AG09309 (cell line): ENCODE measurements around the gene CHRM4.

Experiments used
- DNase-seq: peaks from one replicate; pipeline ENCODE4 v3.0.0-alpha.2; 2010; ENCODE audit warnings: low read depth
- H3K4me3 ChIP-seq: 2 replicates; pipeline ENCODE4 v1.5.1; 2011; ENCODE audit warnings: mild to moderate bottlenecking, low read depth, low read length, moderate library complexity; ENCODE audit not compliant: control insufficient read depth
- CTCF ChIP-seq: IDR thresholded peaks from 2 replicates; pipeline ENCODE4 v1.5.1; 2011; ENCODE audit warnings: mild to moderate bottlenecking, low read depth, low read length, inconsistent platforms; ENCODE audit not compliant: insufficient read depth, control insufficient read depth; ENCODE audit errors: missing control alignments

The CHRM4 gene

GRCh38 chr11:46407635-46408034, 16.1 kb upstream of the CHRM4 start:
- no peak overlapping the region for H3K4me3 ChIP-seq
- no peak for DNase-seq
- no peak for TF ChIP-seq CTCF

GRCh38 chr11:46404476-46405017, 13.0 kb upstream of the CHRM4 start:
- no peak for DNase-seq
- TF ChIP-seq CTCF: no peak
- H3K4me3 ChIP-seq: no peak overlapping the region

GRCh38 chr11:46402957-46403902, 11.7 kb upstream of the CHRM4 start:
- H3K4me3 ChIP-seq: no peak overlapping the region
- no peak for TF ChIP-seq CTCF
- no peak for DNase-seq

GRCh38 chr11:46397526-46397925, 6.0 kb upstream of the CHRM4 start:
- DNase-seq: no peak
- no peak overlapping the region for H3K4me3 ChIP-seq
- no peak for TF ChIP-seq CTCF

- no peak overlapping the region for H3K4me3 ChIP-seq
- no peak for TF ChIP-seq CTCF
- no peak for DNase-seq
These were observed 2.2 kb upstream of the CHRM4 start for GRCh38 chr11:46393759-46394158.

GRCh38 chr11:46393231-46393616, 1.6 kb upstream of the CHRM4 start:
- no peak for DNase-seq
- H3K4me3 ChIP-seq: no peak overlapping the region
- no peak for TF ChIP-seq CTCF
